HEK293T (cell line): ENCODE data around the gene LACC1.

Experiments used
- CTCF ChIA-PET: fragments of 350-600 bp; formaldehyde crosslinking; extraction: SDS; loops from one replicate; lab custom pipeline; 2021; ENCODE audit warnings: antibody characterized with exemption, inconsistent platforms; lab: Yijun Ruan, JAX
- POLR2A ChIA-PET: fragments of 350-600 bp; formaldehyde crosslinking; extraction: SDS; loops from one replicate; lab custom pipeline; 2020; ENCODE audit warnings: antibody characterized with exemption, inconsistent platforms; lab: Yijun Ruan, JAX
- DNase-seq: peaks from one replicate; pipeline ENCODE4 v3.0.0; 2012; ENCODE audit warnings: mixed read lengths; ENCODE audit errors: extremely low spot score
- ARNT ChIP-seq: fragments of 450-650 bp; IDR thresholded peaks from 2 replicates; pipeline ENCODE4 v1.6.1; 2017; ENCODE audit warnings: mild to moderate bottlenecking
- BHLHE40 ChIP-seq: fragments of 450-650 bp; IDR thresholded peaks from 2 replicates; pipeline ENCODE4 v1.6.1; 2016; ENCODE audit warnings: mild to moderate bottlenecking, moderate library complexity, borderline replicate concordance
- CTBP1 ChIP-seq: fragments of 450-650 bp; IDR thresholded peaks from 2 replicates; pipeline ENCODE4 v1.6.1; 2016; ENCODE audit warnings: borderline replicate concordance
- ELF4 ChIP-seq: fragments of 450-650 bp; IDR thresholded peaks from 2 replicates; pipeline ENCODE4 v1.6.1; 2017; ENCODE audit warnings: antibody characterized with exemption
- FOXA1 ChIP-seq: fragments of 450-650 bp; IDR thresholded peaks from 2 replicates; pipeline ENCODE4 v1.6.1; 2016; ENCODE audit warnings: mild to moderate bottlenecking
- FOXK2 ChIP-seq: fragments of 450-650 bp; IDR thresholded peaks from 2 replicates; pipeline ENCODE4 v1.6.1; 2016; ENCODE audit warnings: mild to moderate bottlenecking
- FOXM1 ChIP-seq: fragments of 450-650 bp; IDR thresholded peaks from 2 replicates; pipeline ENCODE4 v1.6.1; 2017; ENCODE audit warnings: mild to moderate bottlenecking, borderline replicate concordance
- HDGF ChIP-seq: fragments of 450-650 bp; IDR thresholded peaks from 2 replicates; pipeline ENCODE4 v1.6.1; 2017; ENCODE audit warnings: antibody characterized with exemption, borderline replicate concordance
- L3MBTL2 ChIP-seq: fragments of 450-650 bp; conservative IDR thresholded peaks from 2 replicates; pipeline ENCODE4 v1.6.1; 2016; ENCODE audit warnings: mild to moderate bottlenecking
- LEF1 ChIP-seq: fragments of 450-650 bp; IDR thresholded peaks from 2 replicates; pipeline ENCODE4 v1.6.1; 2017; ENCODE audit warnings: mild to moderate bottlenecking, borderline replicate concordance
- NFRKB ChIP-seq: fragments of 450-650 bp; IDR thresholded peaks from 2 replicates; pipeline ENCODE4 v1.6.1; 2016; ENCODE audit warnings: mild to moderate bottlenecking, moderate library complexity
- SP1 ChIP-seq: fragments of 450-650 bp; IDR thresholded peaks from 2 replicates; pipeline ENCODE4 v1.6.1; 2017
- SUZ12 ChIP-seq: fragments of 450-650 bp; IDR thresholded peaks from 2 replicates; pipeline ENCODE4 v1.6.1; 2016; ENCODE audit warnings: mild to moderate bottlenecking
- TARDBP ChIP-seq: fragments of 450-650 bp; IDR thresholded peaks from 2 replicates; pipeline ENCODE4 v1.6.1; 2016
- ZNF384 ChIP-seq: fragments of 450-650 bp; IDR thresholded peaks from 2 replicates; pipeline ENCODE4 v1.6.1; 2016
- TF ChIP-seq, protein P1 (sequence below): fragments of 450-650 bp; IDR thresholded peaks from 2 replicates; pipeline ENCODE4 v1.6.1; 2016

LACC1 gene

DNA sequence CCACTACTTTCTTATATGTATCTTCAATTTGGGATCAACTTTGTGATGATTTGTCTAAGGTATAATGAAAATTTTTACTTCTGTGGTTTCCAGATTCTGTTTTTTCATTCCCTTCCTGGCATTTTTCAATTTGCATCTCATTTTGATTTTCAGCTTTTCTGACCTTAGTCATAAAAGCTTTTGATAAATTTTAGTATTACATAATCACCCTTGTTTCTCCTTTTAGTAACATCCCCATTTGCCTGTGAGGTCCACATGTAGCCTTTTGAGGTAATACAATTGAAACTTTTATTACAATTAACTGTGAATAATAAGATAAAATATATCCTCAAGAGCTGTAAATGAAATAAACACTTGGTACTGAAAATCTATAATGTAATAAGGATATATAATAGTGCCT, 31.2 kb downstream of the LACC1 start:
- POLR2A ChIA-PET: no interaction called here
- CTCF ChIA-PET: no interaction called here
- TF ChIP-seq ELF4 (no peak), HDGF (no peak), NFRKB (no peak), SP1 (no peak), TARDBP (no peak), ARNT (no peak)
- no peak for DNase-seq

DNA sequence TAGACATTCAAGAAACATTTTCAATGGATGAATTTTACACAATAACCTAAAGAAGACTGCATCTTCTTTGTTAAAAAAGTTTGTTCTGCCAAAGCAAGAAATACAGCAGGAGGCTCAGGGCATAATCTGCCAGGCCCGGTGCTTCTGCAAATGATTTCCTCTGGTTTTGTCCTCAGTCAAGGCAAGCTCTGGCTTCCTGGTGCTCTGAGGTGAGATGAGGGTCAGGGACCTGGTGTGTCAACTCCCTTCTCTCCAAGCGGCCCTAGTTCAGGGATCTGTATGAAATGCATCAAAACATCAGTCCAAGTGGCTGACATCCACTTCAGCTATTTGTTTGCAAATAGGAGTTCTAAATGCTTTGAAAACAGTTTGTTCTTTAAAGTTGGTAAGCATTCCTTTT, 31.6 kb downstream of the LACC1 start:
- ChIA-PET CTCF (interaction anchor here (0.8 kb wide), 1 partner anchor 137 kb away, joined by 3 read pairs; no protein-coding TSS in a partner anchor), POLR2A (no interaction called here)
- no peak for TF ChIP-seq FOXM1
- TF ChIP-seq ZNF384: no peak
- TF ChIP-seq ARNT: no peak
- no peak for TF ChIP-seq CTBP1
- TF ChIP-seq FOXA1: no peak
- TF ChIP-seq NFRKB: no peak
- TF ChIP-seq L3MBTL2: no peak
- no peak for TF ChIP-seq ELF4
- TF ChIP-seq, protein P1, sequence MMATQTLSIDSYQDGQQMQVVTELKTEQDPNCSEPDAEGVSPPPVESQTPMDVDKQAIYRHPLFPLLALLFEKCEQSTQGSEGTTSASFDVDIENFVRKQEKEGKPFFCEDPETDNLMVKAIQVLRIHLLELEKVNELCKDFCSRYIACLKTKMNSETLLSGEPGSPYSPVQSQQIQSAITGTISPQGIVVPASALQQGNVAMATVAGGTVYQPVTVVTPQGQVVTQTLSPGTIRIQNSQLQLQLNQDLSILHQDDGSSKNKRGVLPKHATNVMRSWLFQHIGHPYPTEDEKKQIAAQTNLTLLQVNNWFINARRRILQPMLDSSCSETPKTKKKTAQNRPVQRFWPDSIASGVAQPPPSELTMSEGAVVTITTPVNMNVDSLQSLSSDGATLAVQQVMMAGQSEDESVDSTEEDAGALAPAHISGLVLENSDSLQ: no peak
- no peak for TF ChIP-seq BHLHE40
- TF ChIP-seq HDGF: no peak
- TF ChIP-seq SUZ12: no peak
- no peak for DNase-seq

DNA sequence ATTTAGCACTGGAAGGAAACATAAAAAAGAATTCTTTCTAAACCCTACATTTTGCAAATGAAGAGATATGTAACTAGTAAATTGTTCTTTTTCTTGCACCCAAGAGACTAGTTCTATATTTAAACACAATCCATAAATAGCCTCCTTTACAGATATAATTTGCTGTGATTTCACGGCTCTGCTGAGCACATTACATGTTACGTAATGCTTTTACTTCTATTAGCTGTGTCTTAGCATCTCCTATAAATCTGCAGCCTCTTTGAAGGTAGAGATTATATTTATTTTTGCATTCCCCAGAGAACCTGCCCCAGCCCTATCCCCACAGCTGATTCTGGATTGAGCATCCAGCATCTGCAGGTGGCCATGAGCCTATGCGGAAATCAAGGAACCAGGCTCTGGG, 32.2 kb downstream of the LACC1 start:
- no peak for TF ChIP-seq FOXM1
- no peak for TF ChIP-seq CTBP1
- no peak for TF ChIP-seq TARDBP
- POLR2A ChIA-PET: no interaction called here
- CTCF ChIA-PET: interaction anchor here (0.5 to 0.8 kb wide), 2 partner anchors 134 to 136 kb away, joined by 3 to 6 read pairs; no protein-coding TSS in a partner anchor
- DNase-seq: no peak

DNA sequence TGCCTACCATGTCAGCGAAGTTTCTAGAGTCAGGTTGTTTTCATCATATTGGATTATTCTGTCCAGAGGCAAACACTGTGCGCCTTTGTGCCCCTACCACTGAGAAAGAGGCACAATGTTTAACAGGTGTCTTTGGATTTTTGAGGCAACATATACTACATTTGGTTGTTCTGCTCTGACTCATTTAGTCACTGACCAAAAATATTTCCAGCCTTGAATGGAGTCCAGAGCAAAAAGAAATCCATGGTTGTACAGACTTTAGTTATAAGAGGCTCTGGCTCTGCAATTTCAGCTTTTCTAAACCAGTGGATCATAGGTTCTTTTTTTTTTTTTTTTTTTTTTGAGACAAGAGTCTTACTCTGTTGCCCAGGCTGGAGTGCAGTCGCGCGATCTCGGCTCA, 35.7 kb downstream of the LACC1 start:
- DNase-seq: no peak
- POLR2A ChIA-PET: no interaction called here
- TF ChIP-seq ZNF384 (no peak), SUZ12 (no peak), ELF4 (no peak), TARDBP (no peak), LEF1 (no peak), ARNT (no peak), FOXK2 (no peak), FOXM1 (no peak), L3MBTL2 (no peak), CTBP1 (no peak), SP1 (no peak), NFRKB (no peak), HDGF (no peak), FOXA1 (no peak)
- TF ChIP-seq, protein P1: no peak
- CTCF ChIA-PET: no interaction called here

DNA sequence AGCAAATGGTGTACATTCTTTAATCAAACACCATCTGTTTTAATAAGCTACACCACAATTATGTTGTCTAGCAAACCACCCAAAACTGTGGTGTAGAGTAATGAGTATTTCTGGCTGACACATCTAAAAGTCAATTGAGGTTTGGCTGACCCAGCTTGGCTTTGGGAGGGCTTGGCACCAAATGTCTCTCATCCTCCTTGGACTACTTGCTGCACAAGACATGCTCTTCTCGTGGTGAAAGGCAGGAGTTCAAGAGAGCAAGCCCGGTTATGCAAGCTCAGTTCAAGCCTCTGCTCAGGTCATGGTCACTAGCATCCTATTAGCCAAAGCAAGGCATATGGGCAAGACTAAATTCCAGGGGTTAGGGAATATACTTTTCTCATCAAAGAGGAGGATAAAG, 37.1 kb downstream of the LACC1 start:
- ChIA-PET POLR2A (no interaction called here), CTCF (no interaction called here)
- no peak for DNase-seq
- TF ChIP-seq L3MBTL2: no peak
- TF ChIP-seq ELF4: no peak
- no peak for TF ChIP-seq CTBP1
- no peak for TF ChIP-seq SUZ12
- TF ChIP-seq, protein P1: no peak
- TF ChIP-seq FOXK2: no peak
- no peak for TF ChIP-seq NFRKB
- no peak for TF ChIP-seq LEF1
- no peak for TF ChIP-seq FOXA1
- TF ChIP-seq HDGF: no peak
- no peak for TF ChIP-seq ZNF384
- TF ChIP-seq ARNT: no peak
- no peak for TF ChIP-seq TARDBP

DNA sequence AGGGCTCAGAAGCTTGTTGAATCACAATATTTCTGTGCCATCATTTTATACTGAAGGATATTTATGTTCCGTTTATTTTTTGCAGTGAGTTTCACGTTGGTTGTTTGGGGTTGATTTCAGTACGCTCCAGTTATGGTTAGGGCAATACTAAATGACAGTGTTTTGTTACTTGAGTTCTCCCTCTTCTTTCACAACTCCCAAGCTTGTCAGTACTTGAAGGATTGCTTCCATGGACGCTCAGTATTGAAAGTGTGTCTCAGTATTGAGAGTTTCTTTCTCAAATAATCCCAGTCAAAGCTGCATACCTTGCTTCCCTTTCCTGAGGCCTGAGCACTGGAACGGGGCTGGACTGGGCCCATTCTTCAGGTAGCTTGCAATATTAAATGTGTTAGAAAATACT, 38.9 kb downstream of the LACC1 start:
- DNase-seq: no peak
- TF ChIP-seq SP1 (no peak), SUZ12 (no peak), L3MBTL2 (no peak), NFRKB (no peak), CTBP1 (no peak), BHLHE40 (no peak), ZNF384 (no peak), LEF1 (no peak), TARDBP (no peak), FOXA1 (no peak), FOXM1 (no peak), HDGF (no peak)
- TF ChIP-seq, protein P1: no peak
- ChIA-PET CTCF (no interaction called here), POLR2A (no interaction called here)
